KOPT-K1 (cell line): ENCODE data around the gene EPS8.
"Not testable (repeated sequence)": the region's sequence is repeated elsewhere in the genome, so short reads cannot be mapped to it uniquely, and the experiment has no call there.

Source experiments
- H3K27ac ChIP-seq: fragments of 200-600 bp; sonication (generic); 2 replicates; pipeline ENCODE4 v1.5.1; 2016; ENCODE audit warnings: antibody characterized with exemption, mild to moderate bottlenecking, low read depth, low read length; ENCODE audit not compliant: poor library complexity, severe bottlenecking
- H3K36me3 ChIP-seq: fragments of 200-600 bp; sonication (generic); 2 replicates; pipeline ENCODE4 v1.5.1; 2017; ENCODE audit warnings: antibody characterized with exemption, mild to moderate bottlenecking, low read length, moderate library complexity; ENCODE audit not compliant: insufficient read depth
- H3K9me3 ChIP-seq: fragments of 200-600 bp; sonication (generic); 2 replicates; pipeline ENCODE4 v1.5.1; 2017; ENCODE audit warnings: antibody characterized with exemption, low read length, mild to moderate bottlenecking; ENCODE audit not compliant: insufficient read depth, poor library complexity, severe bottlenecking

Gene EPS8

DNA sequence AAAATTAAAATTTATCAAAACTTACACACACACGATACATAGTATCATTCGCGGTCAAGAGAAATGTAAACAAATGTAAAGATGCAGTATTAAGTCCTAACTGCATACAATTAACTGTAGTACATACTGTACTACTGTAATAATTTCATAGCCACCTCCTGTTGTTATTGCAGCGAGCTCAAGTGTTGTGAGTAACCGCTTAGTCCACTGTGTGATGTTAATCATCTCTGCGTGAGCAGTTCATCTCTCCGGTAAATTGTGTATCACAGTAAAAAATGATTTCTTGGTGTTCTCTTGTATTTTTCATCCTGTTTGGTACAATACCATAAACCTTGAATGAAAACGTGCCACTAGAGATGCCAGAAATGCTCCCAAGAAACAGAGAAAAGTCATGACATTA, 6.5 kb downstream of the EPS8 start:
- H3K36me3 ChIP-seq = no peaks in the 10 kb centered on the region
- H3K27ac ChIP-seq = no peak overlapping the region
- H3K9me3 ChIP-seq = no peaks in the 10 kb centered on the region

DNA sequence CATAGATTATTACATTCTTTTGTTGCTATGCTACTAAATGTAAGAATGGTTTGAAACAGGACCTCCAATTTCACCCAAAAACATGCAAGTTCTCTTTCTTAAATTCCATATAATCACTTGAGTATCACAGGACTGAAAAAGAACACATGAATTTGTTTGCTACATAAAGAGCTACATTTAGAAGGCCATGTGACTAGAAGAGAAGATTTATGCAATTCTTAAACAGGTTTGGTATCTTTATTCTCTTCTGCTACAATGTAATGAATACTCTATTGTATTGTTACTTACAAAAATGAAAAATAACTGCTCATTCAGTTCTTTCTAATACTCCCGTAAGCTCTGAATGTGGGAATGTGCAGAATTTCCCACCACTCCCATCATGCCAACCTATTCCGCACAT, 9.3 kb downstream of the EPS8 start:
- H3K9me3 ChIP-seq = no peaks in the 10 kb centered on the region
- no peak overlapping the region for H3K27ac ChIP-seq
- H3K36me3 ChIP-seq = no peaks in the 10 kb centered on the region

DNA sequence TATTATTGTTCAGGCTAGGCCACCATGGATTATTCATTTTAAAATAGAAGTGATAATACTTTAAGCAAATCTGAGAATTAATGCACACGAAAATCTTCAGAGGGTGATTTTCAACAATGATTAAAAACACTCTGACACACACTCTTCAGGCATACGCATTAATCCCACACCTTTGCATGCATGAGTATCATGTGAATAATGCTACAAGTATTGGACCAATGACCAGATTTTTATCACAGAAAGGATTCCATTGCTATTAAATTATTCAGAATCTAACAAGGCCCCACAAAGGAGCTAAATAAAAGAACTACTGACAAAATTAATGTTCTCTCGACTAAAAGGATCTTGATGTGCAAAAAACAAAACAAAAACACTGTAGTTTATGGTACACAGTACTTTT, 11.1 kb downstream of the EPS8 start:
- Histone ChIP-seq H3K27ac (no peak overlapping the region), H3K9me3 (no peaks in the 10 kb centered on the region), H3K36me3 (no peaks in the 10 kb centered on the region)

DNA sequence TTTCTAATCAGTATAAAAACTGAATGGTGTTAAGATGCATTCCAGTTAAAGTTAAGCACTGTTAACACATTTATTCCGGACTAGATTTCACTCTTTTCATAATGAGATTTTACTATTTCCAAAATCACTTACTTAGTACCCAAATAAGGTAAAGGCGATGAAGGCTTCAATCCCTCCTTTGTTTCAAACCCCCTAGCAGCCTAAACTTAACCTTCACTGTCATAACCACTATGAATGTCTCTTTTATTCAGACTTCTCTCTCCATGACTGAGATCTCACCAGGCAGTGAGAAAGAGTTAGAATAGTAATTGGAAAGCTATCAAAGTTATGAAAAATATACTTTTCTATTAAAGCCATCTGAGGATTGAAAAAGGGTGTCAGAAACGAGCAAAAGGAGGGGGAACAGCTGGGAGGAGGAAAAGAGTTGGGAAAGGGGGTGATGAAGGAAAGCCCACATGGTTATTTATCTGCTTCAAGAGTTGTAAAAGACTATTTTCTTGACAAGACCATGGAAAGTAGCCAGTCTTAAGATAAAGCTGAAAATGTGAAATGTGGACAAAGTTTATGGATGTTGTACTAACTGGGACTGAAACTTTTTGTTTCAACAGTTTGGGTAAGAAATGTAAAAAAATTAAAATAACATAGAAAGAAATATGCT, 11.7 kb downstream of the EPS8 start:
- no peak overlapping the region for H3K27ac ChIP-seq
- no peaks in the 10 kb centered on the region for H3K9me3 ChIP-seq
- no peaks in the 10 kb centered on the region for H3K36me3 ChIP-seq

DNA sequence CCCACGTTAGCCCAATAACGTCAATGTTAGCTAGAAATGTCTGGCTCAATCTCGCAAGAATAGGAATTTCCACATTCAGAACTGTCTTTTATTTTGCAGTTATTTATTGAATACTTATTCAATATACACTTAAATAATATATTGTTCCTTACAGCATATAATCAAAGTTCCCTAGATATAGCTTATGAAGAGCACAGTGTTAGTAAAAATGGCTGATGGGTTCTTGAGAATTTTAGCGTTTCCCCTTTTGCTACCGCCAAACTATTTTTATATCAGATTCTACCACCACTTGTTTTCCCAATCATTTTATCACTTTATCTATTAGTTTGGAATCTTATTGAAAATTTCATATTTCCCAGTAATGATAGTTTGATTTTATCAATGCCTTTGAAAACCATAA, 12.7 kb downstream of the EPS8 start:
- Histone ChIP-seq H3K27ac (no peak overlapping the region), H3K9me3 (no peaks in the 10 kb centered on the region), H3K36me3 (no peaks in the 10 kb centered on the region)

DNA sequence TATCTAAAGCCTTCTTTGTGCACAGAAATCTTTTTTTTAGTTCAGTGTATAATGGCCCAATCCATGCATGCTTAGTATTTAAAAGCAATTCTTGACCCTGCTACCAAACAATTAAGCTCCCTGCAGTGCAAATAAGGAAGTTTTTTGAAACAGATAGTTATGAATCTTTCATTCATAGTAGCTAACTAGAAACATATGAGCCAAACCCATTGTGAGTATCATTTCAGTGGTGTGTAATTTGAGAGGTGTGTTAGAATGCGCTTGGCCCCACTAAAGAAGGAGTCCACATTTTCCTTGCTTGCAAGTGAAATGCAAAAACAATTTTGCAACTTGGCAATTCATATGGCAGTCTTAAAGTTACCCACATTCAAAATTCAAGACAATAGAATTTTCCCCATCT, 14.4 kb downstream of the EPS8 start:
- Histone ChIP-seq H3K9me3 (no peaks in the 10 kb centered on the region), H3K27ac (no peak overlapping the region), H3K36me3 (no peaks in the 10 kb centered on the region)

DNA sequence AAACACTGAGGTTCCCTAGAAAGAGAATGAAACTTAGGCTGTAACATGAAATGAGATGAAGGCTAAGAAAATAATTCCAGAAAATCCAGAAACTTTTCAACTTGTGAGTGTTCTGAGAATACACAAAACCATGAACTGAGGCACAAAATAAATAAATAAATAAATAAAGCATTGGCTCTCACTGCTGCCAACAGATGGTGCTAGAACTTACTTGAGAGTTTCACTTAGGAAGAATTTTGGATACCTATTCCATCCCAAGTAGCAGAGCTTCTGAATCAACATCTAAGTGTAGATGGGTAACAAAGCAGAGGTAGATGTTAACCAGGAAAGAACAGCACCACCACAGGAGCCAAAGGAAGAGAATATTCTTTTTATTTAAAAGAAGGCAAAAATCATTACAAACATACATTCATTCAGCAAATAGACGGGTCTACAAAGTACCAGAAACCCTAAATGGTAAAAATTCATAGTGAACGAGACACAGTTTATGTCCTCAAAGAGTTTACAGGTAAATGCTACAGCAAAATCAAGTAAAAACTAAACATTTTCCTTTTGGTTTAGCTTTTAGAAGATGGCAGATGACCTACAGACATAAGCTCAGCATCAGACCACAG, 16.7 kb downstream of the EPS8 start:
- H3K36me3 ChIP-seq = no peaks in the 10 kb centered on the region
- H3K27ac ChIP-seq = no peak overlapping the region
- no peaks in the 10 kb centered on the region for H3K9me3 ChIP-seq

DNA sequence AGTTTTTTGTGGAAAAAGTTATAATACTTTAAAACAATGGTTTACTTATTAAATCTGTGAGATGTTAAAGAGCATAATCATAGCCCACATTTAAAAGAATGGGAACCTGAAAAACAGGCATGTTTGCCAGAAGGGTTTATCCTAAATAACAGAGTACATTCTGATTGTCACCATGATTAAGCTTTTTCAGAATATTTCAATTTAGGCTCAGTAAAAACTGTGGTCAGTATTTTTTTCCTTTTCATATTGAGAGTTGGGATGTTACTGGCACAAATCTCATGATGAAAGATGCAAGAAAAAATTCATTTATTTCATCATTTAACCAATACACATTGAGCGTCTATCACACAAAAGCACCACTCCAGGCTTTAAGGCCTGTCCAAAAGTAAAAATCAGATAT, 18.6 kb downstream of the EPS8 start:
- Histone ChIP-seq H3K36me3 (no peaks in the 10 kb centered on the region), H3K27ac (no peak overlapping the region), H3K9me3 (no peaks in the 10 kb centered on the region)

DNA sequence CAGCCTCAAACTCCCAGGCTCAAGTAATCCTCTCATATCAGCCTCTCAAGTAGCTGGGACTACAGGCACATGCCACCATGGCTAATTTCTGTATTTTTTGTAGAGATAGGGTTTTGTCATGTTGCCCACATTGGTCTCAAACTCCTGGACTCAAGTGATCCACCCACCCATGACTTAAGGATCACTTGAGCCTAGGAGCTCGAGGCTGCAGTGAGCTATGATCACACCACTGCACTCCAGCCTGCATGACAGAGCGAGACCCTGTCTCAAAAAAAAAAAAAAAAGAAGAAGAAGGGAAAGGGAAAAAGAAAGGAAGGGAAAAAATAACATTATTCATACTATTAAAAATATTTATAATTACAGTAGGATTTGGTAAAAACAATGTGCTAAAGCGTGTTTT, 19.2 kb downstream of the EPS8 start:
- H3K27ac ChIP-seq = no peak overlapping the region
- no peaks in the 10 kb centered on the region for H3K36me3 ChIP-seq
- H3K9me3 ChIP-seq = no peaks in the 10 kb centered on the region

DNA sequence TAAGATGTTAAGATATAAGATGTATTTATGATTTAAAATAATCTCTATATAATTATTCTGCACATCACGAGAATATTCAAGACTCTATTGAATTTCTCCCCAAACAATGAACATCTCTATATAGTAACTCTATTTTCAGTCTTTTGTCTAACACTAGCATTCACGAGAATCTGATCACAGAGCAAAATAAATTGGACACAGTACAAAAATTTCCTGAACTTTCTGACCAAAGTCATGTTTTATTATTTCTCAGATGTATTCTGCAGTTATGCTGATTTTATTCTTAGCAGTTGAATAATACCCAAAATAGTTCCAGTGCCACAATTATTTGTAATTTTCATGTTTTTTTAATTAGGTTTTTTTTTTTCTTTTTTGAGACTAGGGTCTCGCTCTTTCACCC, 19.6 kb downstream of the EPS8 start:
- no peak overlapping the region for H3K27ac ChIP-seq
- no peaks in the 10 kb centered on the region for H3K36me3 ChIP-seq
- no peaks in the 10 kb centered on the region for H3K9me3 ChIP-seq

DNA sequence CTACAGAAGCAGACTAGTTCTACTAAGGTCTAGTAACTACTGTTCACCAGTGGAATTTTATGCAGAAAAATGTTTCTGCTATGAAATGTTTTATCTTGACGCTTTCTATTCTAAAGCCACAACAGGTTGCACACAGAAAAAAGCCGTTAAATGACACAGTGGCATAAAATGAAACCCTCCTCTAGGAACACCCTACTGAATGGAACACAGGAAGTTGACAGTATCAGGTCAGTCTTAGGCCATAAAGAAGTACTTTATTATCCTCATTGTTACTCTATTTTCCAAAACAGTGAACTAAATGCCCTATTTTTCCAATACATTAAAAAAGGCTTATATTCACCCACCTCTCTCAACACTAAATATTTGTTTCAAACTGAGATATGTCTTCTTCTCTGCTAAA, 21.9 kb downstream of the EPS8 start:
- no peak overlapping the region for H3K27ac ChIP-seq
- no peaks in the 10 kb centered on the region for H3K9me3 ChIP-seq
- H3K36me3 ChIP-seq = no peaks in the 10 kb centered on the region

DNA sequence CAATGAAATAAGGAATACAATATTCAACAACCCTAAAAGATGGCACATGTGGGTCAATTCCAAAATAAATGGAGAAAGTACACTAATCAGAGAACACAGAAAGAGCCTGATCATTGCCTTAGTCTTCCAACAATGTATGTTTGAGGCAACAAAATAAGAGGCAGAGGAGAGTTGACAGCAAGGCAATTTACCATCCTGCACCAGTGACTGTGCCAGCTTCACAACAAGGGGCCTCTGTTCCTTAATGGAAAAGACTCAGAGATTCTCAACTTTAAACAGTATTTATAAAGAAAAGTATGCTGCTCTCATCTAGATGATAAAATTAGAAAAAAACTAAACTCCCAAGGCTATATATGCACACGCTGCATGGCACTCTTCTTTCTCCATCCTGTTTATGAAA, 25.9 kb downstream of the EPS8 start:
- H3K36me3 ChIP-seq = no peaks in the 10 kb centered on the region
- H3K9me3 ChIP-seq = no peaks in the 10 kb centered on the region
- H3K27ac ChIP-seq = no peak overlapping the region

DNA sequence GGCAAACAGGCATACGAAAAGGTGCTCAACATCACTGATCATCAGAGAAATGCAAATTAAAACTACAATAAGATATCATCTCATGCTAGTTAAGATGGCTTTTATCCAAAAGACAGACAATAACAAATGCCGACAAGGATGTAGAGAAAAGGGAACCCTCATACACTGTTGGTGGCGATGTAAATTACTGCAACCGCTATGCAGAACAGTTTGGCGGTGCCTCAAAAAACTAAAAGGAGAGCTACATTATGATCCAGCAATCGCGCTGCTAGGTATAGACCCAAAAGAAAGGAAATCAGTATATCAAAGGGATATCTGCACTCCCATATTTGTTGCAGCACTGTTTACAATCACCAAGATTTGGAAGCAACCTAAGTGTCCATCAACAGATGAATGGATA, 27.0 kb downstream of the EPS8 start:
- not testable (repeated sequence) for H3K36me3 ChIP-seq, H3K9me3 ChIP-seq, H3K27ac ChIP-seq

DNA sequence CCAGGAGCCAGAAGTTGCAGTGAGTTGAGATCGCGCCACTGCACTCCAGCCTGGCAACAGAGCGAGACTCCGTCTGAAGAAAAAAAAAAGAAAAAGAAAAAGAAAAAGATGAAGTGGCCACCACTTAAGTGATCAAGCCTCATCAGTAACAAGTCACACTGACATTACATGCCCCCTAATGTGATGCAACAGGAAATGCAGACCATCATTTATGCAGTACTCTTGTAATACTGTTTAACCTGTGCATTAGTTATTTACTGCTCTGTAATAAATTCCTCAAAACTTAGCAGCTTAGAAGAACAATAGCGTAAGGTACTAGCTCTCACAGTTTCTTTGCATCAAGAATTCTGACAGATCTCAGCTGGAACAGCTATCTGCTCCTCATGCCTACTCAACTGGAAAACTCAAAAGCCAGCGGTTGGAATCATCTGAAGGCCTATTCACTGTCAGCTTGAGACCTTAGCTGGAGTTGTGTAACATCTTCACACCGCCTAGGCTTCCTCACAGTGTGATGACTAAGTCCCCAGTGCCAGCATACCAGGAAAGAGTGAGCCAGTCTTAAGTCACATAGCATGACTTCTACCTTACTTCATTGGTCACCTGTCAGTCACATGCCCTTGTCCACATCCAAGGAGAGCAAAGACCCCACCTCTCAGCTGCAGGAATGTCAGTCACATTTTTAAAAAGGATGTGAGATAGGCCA, 31.5 kb downstream of the EPS8 start:
- no peaks in the 10 kb centered on the region for H3K36me3 ChIP-seq
- H3K9me3 ChIP-seq = no peaks in the 10 kb centered on the region
- no peak overlapping the region for H3K27ac ChIP-seq

DNA sequence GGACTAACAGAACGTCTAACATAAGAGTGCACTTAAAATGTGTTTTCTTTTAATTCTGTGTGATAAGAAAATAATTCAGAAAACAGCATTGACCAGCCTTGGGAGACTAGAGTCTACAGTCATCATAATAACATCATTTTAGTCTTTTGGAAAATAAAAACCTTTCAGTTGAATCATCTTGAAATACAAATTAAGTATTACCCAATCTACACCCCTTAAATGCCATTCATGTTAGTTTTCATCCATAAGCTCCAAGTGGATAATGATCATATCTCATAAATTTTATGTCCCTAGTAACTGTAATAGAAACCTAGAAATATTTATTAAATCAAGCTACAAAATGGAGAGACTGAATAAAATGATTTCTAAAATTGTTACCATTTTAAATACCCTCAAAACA, 32.4 kb downstream of the EPS8 start:
- Histone ChIP-seq H3K9me3 (no peaks in the 10 kb centered on the region), H3K27ac (no peak overlapping the region), H3K36me3 (no peaks in the 10 kb centered on the region)

DNA sequence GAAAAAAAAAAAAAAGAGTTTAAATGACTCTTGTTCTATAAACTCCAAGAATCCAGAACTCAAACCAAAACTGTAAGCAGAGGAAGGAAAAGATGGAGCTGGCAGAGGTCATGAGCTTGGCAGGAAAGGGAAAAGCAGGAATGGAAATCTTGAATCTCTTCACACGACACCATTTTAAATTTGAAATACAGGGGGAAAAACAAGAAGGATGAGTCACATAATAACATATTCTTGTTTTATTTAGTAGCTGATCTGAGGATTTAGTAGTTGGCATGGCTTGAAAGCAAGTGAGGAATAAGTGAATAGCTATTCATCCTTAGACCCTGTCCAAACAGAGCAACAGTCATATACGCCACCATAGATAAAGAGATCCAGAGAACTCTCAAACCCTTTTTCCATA, 35.0 kb downstream of the EPS8 start:
- Histone ChIP-seq H3K36me3 (no peaks in the 10 kb centered on the region), H3K9me3 (no peaks in the 10 kb centered on the region), H3K27ac (no peak overlapping the region)
